22Rv1 (cell line): Measurements from ENCODE around the gene CHEK2.

Experiments
- ZFX ChIP-seq: fragments of 450-650 bp; IDR thresholded peaks from 2 replicates; pipeline ENCODE4 v1.6.1; 2017; ENCODE audit warnings: antibody characterized with exemption, borderline replicate concordance
- TF ChIP-seq, protein P1 (sequence below): fragments of 450-650 bp; IDR thresholded peaks from 2 replicates; pipeline ENCODE4 v1.5.1; 2017; ENCODE audit warnings: mild to moderate bottlenecking

DNA sequence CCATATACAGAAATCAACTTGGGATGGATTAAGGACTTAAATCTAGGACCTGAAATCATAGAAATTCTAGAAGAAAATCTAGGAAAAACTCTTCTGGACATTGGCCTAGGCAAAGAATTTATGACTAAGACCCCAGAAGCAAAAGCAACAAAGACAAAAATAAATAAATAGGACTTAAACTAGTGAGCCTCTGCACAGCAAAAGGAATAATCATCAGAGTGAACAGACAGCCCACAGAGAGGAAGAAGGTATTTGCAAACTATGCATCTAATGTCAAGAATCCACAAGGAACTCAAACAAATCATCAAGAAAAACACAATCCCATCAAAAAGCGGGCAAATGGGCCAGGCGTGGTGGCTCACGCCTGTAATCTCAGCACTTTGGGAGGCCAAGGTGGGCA is 94.4 kb downstream of the CHEK2 start:
- TF ChIP-seq, protein P1, sequence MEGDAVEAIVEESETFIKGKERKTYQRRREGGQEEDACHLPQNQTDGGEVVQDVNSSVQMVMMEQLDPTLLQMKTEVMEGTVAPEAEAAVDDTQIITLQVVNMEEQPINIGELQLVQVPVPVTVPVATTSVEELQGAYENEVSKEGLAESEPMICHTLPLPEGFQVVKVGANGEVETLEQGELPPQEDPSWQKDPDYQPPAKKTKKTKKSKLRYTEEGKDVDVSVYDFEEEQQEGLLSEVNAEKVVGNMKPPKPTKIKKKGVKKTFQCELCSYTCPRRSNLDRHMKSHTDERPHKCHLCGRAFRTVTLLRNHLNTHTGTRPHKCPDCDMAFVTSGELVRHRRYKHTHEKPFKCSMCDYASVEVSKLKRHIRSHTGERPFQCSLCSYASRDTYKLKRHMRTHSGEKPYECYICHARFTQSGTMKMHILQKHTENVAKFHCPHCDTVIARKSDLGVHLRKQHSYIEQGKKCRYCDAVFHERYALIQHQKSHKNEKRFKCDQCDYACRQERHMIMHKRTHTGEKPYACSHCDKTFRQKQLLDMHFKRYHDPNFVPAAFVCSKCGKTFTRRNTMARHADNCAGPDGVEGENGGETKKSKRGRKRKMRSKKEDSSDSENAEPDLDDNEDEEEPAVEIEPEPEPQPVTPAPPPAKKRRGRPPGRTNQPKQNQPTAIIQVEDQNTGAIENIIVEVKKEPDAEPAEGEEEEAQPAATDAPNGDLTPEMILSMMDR: no peak
- no peak for TF ChIP-seq ZFX
